KOPT-K1 (cell line): ENCODE measurements around the gene CLDN1.
"Not testable (repeated sequence)": the region's sequence is repeated elsewhere in the genome, so short reads cannot be mapped to it uniquely, and the experiment has no call there.

Experiments used
- H3K27ac ChIP-seq: fragments of 200-600 bp; sonication (generic); 2 replicates; pipeline ENCODE4 v1.5.1; 2016; ENCODE audit warnings: antibody characterized with exemption, mild to moderate bottlenecking, low read depth, low read length; ENCODE audit not compliant: poor library complexity, severe bottlenecking
- H3K36me3 ChIP-seq: fragments of 200-600 bp; sonication (generic); 2 replicates; pipeline ENCODE4 v1.5.1; 2017; ENCODE audit warnings: antibody characterized with exemption, mild to moderate bottlenecking, low read length, moderate library complexity; ENCODE audit not compliant: insufficient read depth
- H3K9me3 ChIP-seq: fragments of 200-600 bp; sonication (generic); 2 replicates; pipeline ENCODE4 v1.5.1; 2017; ENCODE audit warnings: antibody characterized with exemption, low read length, mild to moderate bottlenecking; ENCODE audit not compliant: insufficient read depth, poor library complexity, severe bottlenecking

Gene CLDN1

DNA sequence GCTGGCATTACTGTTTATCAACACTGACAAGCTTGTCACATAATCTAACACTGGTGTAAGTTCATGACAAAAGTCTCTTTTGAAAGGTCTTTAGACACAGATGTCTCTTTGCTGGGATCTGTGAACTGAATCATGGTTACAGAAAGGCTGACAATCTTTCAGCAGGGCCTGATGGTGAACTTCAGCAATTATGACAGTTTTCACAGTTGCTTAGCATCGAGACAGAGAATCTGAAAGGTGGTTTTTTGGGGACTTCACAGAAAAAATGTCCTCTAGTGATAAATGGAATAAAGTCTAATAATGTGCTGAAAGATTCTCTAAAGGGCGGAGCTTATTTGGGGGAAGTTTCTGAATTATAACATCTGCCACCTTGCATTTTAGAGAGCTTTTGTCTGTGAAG lies 32.3 kb downstream of the CLDN1 start:
- no peak overlapping the region for H3K27ac ChIP-seq
- H3K9me3 ChIP-seq, result peaks cover 12% of the 10 kb centered on the region
- no peaks in the 10 kb centered on the region for H3K36me3 ChIP-seq

- Histone ChIP-seq H3K36me3 (no peaks in the 10 kb centered on the region), H3K9me3 (peaks cover 12% of the 10 kb centered on the region), H3K27ac (no peak overlapping the region)
These were observed 33.4 kb downstream of the CLDN1 start for GRCh38 chr3:190288836-190289235.

DNA sequence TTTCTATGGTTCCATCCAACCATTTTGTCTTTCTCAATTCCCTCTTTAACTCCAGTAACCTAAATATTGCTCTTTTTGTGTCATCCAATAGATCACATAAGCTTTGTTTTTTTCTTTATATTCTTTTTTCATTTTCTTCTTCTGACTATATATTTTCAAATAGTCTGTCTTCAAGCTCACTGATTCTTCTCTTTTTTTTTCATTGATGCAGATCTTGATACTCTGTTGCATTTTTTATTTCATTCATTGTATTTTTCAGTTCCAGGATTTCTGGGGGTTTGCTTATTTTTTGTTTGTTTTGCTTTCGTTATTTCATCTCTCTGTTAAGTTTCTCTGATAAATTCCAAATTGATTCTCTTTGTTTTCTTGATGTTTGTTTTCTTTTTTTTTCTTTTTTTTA lies 36.2 kb downstream of the CLDN1 start:
- Histone ChIP-seq H3K36me3 (no peaks in the 10 kb centered on the region), H3K9me3 (peaks cover 12% of the 10 kb centered on the region), H3K27ac (no peak overlapping the region)

- Histone ChIP-seq H3K9me3 (peaks cover 6% of the 10 kb centered on the region), H3K36me3 (no peaks in the 10 kb centered on the region), H3K27ac (no peak overlapping the region)
These were observed 40.8 kb downstream of the CLDN1 start for GRCh38 chr3:190281308-190282051.

GRCh38 chr3:190279690-190280089 lies 42.6 kb downstream of the CLDN1 start:
- Histone ChIP-seq H3K27ac (no peak overlapping the region), H3K36me3 (no peaks in the 10 kb centered on the region), H3K9me3 (no peaks in the 10 kb centered on the region)

DNA sequence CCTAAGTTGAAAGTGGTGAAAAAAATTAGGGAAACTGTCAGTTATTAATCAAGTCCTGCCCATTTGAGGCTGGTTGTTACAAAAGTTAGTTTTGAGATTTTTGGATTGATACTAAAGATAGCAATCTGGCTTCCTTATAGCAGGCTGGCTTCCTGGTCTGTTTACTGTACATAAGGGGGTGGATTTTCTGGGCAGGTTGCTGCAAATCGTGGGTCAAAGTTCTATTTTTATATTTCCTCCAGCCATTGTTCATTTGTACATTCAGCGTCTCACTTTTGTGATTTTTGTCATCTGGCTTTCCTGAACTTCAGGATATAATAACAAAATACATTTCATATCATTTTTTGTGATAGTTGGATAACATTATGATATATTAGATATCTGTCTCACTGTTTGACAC lies 49.5 kb downstream of the CLDN1 start:
- H3K9me3 ChIP-seq, result no peaks in the 10 kb centered on the region
- H3K27ac ChIP-seq, result no peak overlapping the region
- H3K36me3 ChIP-seq, result no peaks in the 10 kb centered on the region

- no peak overlapping the region for H3K27ac ChIP-seq
- no peaks in the 10 kb centered on the region for H3K9me3 ChIP-seq
- H3K36me3 ChIP-seq, result no peaks in the 10 kb centered on the region
These were observed 53.1 kb downstream of the CLDN1 start for GRCh38 chr3:190269101-190269500.

- not testable (repeated sequence) for H3K27ac ChIP-seq, H3K36me3 ChIP-seq, H3K9me3 ChIP-seq
These were observed 54.8 kb downstream of the CLDN1 start for GRCh38 chr3:190267464-190267863.

DNA sequence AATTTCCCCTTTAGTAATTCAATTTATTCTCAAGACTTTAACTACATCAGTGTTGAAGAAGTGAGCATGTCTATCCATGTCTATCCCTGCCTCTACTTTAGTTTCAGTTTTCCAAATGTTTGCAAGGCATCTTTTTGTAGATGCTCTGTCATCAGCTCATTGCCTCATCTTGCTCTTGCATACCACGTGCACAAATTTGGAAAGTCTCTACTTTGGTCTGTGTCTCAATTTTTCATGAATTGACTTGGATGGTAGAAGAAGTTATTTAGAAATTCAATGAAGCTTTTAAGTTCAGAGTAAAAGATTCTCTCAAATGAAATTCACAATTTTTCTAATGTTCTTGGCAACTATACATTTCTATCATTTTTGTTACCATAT lies 55.3 kb downstream of the CLDN1 start:
- H3K27ac ChIP-seq, result no peak overlapping the region
- no peaks in the 10 kb centered on the region for H3K36me3 ChIP-seq
- no peaks in the 10 kb centered on the region for H3K9me3 ChIP-seq

GRCh38 chr3:190266265-190266912 lies 55.9 kb downstream of the CLDN1 start:
- Histone ChIP-seq H3K27ac (no peak overlapping the region), H3K9me3 (no peaks in the 10 kb centered on the region), H3K36me3 (no peaks in the 10 kb centered on the region)

DNA sequence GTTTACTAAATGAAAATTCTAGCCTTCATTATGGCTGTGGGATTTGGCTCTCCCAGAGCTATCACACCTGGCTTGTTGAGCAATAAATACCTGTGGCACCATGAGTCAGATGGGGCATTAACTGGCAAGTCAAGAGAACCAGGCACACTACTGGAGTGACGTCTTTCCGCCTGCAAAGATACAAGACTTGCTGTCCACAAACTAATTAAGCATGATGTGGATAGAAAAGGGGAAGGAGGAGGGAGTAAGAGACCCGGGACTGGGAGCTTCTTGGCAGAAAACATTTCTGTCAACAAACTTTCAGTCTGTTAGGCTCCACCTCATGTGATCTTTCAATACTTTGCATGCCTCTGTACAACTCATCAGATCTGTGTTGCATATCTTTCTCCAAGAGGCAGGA lies 56.5 kb downstream of the CLDN1 start:
- H3K27ac ChIP-seq, result no peak overlapping the region
- H3K36me3 ChIP-seq, result no peaks in the 10 kb centered on the region
- H3K9me3 ChIP-seq, result no peaks in the 10 kb centered on the region

DNA sequence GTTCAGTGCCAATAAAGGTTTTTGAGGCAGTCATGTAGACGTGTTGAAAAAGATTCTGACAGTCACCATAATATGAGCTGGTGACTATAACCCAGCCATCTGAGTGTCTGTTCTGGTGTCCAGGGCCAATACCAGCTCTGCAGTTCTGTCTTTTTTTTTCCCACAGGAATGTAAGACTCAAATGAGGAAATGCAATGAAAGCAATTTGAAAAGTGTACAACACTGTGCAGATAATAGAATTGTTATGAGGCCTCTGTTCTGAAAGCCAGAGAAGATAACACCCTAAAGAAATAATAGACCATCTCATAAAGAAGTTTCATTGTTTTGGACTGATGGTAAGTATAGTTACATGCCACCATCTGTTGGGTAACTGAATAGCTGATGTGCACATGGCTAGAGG lies 57.1 kb downstream of the CLDN1 start:
- Histone ChIP-seq H3K27ac (no peak overlapping the region), H3K36me3 (no peaks in the 10 kb centered on the region), H3K9me3 (no peaks in the 10 kb centered on the region)

DNA sequence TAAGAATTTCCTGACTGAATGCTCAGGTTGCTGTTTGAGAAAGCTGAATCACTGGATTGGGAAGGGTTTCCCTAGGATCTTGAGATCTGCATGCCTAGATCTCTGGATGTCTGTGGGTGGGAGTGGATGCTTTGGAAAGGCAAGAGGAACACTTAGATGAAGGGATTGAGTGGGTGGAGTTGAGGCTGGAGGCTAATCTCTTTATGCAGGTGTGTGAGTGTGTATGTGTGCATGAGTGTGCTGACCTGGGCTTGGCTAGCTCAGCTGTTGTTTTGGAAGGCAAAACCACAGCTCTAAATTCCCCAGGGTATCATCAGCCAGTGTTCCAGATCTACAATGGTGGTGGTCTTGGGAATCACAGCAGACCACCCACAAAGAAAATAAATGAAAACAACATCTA lies 60.5 kb downstream of the CLDN1 start:
- no peak overlapping the region for H3K27ac ChIP-seq
- no peaks in the 10 kb centered on the region for H3K9me3 ChIP-seq
- no peaks in the 10 kb centered on the region for H3K36me3 ChIP-seq

DNA sequence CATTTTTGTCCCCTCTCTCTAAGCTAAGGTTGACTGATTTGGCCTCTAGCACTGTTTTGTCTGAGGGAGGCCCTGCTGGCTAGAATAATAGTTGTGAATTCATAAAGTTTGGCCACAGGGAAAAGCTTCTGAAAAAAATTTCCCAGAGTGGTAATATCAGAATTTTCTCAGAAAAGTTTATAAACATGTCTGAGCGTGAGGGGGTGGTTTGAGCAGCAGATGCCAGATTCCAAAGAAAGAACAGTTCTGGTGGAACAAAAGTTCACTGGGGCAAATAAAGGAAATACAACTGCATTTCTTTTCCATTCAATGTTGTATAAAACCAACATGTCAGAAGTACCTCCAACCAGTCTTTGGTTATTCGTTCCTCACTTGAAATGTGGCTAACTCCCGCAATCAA lies 61.2 kb downstream of the CLDN1 start:
- no peaks in the 10 kb centered on the region for H3K9me3 ChIP-seq
- H3K27ac ChIP-seq, result no peak overlapping the region
- no peaks in the 10 kb centered on the region for H3K36me3 ChIP-seq

DNA sequence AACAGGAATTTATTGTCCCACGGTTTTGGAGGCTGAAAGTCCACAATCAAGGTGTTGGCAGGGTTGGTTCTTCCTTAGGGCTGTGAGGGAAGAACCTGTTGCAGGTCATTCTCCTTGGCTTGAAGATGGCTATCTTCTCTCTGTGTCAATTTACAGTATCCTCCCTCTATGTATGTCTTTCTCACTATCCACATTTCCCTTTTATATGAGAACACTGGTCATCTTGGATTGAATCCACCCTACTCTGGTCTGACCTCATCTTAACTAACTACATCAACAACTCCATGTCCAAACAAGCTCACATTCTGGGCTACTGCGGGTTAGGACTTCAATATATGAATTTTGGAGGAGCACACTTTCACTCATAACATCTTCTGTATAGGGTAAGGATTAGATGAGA lies 61.9 kb downstream of the CLDN1 start:
- Histone ChIP-seq H3K9me3 (no peaks in the 10 kb centered on the region), H3K36me3 (no peaks in the 10 kb centered on the region), H3K27ac (no peak overlapping the region)

DNA sequence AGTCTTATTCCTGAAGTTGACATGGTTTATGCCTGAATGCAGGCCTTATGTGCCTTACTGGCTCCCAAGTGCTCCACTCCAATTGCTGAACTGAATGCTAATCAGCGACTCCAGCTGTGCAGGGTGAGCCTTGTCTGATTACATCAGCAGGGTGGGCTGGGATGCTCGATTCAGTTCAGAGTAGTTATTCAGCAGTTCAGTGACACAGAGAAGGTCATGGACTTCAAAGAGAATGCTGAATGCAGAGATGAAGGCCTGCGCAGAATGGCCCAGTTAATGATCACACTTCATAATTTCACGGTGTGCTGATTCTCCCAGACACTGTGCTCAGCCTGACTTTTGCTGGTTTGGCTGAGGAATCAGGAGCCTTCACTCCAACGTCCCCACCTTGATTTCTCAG lies 63.6 kb downstream of the CLDN1 start:
- no peaks in the 10 kb centered on the region for H3K36me3 ChIP-seq
- no peak overlapping the region for H3K27ac ChIP-seq
- no peaks in the 10 kb centered on the region for H3K9me3 ChIP-seq
